Smooth muscle cell of bladder (primary cell): Measurements from ENCODE around the gene KCNAB2. TPM values are rescaled to one million over a fixed set of nuclear protein-coding genes. Genes with fewer than 3 reads are reported as not detected.

Experiments used
- total RNA-seq: library from RNA; depleted of rRNA; stranded (reverse); fragments of >200 nt; gene quantifications from 2 replicates; pipeline ENCODE4 v1.2.3, GENCODE V29; 2014

KCNAB2 gene
- total RNA-seq: 3.7 and 5.7 TPM in 2 replicates

DNA sequence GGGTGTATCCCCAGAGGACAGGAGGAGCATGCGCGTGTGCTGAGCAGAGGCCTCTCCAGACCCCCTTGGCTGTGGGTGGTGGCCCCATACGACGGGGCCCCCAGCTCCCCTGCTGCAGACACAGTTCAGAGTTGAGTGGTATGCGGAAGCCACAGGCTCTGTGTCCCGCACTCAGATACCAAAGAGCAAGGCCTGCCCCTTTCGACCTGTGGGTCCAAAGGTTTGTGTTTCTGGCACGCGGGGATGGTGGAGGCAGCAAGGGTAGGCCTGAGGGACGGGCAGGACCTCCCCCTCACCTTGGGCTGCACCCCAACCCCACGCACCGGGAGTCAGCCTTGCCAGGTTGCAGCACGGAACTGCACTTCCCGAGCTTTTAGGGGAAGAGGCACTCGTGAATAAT is at the start of gene KCNAB2:
Gene KCNAB2 (plus strand): TSS at position 328 of the 400 bp plus-strand sequence. CDS start 5,649 bp downstream, outside the sequence.

Other genes starting within 250 kb of the KCNAB2 start
- gene NPHP4, start 53.5 kb upstream of the KCNAB2 start, total RNA-seq: 4.1 and 4.4 TPM in 2 replicates
- under 0.01 TPM in 2 replicates for gene CHD5, start 134.4 kb downstream of the KCNAB2 start, total RNA-seq
- gene RPL22, start 153.7 kb downstream of the KCNAB2 start, total RNA-seq: 180 and 188 TPM in 2 replicates
- 5.3 and 16.6 TPM in 2 replicates for gene RNF207, start 160.2 kb downstream of the KCNAB2 start, total RNA-seq
- gene ICMT, start 190.1 kb downstream of the KCNAB2 start, total RNA-seq: 68.4 and 79.7 TPM in 2 replicates
- not detected in 2 replicates for gene HES3, start 198.3 kb downstream of the KCNAB2 start, total RNA-seq
- 3.0 and 4.9 TPM in 2 replicates for gene GPR153, start 215.2 kb downstream of the KCNAB2 start, total RNA-seq